PFSK-1 (cell line): ENCODE data around the gene ZNF507.
A peak's percentile ranks its signal among the peaks of the same experiment; 100 is the strongest.

Source experiments
- FOXP2 ChIP-seq: optimal IDR thresholded peaks from 2 replicates; pipeline ENCODE3; 2011; ENCODE audit warnings: borderline replicate concordance, control low read depth, inconsistent platforms; ENCODE audit not compliant: insufficient read depth; ENCODE audit errors: extremely low read length, extremely low read depth
- POLR2AphosphoS5 ChIP-seq: IDR thresholded peaks from 2 replicates; pipeline ENCODE4 v1.6.1; 2012; ENCODE audit warnings: low read depth, mild to moderate bottlenecking, control low read depth, low read length, moderate library complexity
- SIN3A ChIP-seq: IDR thresholded peaks from 2 replicates; pipeline ENCODE4 v1.6.1; 2012; ENCODE audit warnings: mild to moderate bottlenecking, low read length, moderate library complexity, borderline replicate concordance; ENCODE audit not compliant: insufficient read depth
- TAF1 ChIP-seq: IDR thresholded peaks from 2 replicates; pipeline ENCODE4 v1.6.1; 2012; ENCODE audit warnings: low read length, control low read depth, borderline replicate concordance; ENCODE audit not compliant: insufficient read depth
- TF ChIP-seq, protein P1 (sequence below), 2 experiments: IDR thresholded peaks; 2 replicates each; pipeline versions ENCODE4 v1.6.1 to v1.8.0; 2011 to 2012; ENCODE audit warnings: low read depth in 2 of 2, low read length in 2 of 2, control low read depth in 1 of 2, inconsistent platforms in 1 of 2, mild to moderate bottlenecking in 1 of 2, moderate library complexity in 1 of 2; ENCODE audit not compliant: insufficient read depth in 1 of 2

ZNF507 gene

GRCh38 chr19:32373585-32374295 is 28.3 kb downstream of the ZNF507 start:
- TF ChIP-seq FOXP2, result peak; percentile 57
- peak; percentile 77; the same call in 1 of the 2 replicates for TF ChIP-seq SIN3A
- 0 out of 2 replicates have a peak, but pooled peaks have one; percentile 36 for TF ChIP-seq POLR2AphosphoS5
- TF ChIP-seq TAF1, result no peak
- TF ChIP-seq, protein P1, sequence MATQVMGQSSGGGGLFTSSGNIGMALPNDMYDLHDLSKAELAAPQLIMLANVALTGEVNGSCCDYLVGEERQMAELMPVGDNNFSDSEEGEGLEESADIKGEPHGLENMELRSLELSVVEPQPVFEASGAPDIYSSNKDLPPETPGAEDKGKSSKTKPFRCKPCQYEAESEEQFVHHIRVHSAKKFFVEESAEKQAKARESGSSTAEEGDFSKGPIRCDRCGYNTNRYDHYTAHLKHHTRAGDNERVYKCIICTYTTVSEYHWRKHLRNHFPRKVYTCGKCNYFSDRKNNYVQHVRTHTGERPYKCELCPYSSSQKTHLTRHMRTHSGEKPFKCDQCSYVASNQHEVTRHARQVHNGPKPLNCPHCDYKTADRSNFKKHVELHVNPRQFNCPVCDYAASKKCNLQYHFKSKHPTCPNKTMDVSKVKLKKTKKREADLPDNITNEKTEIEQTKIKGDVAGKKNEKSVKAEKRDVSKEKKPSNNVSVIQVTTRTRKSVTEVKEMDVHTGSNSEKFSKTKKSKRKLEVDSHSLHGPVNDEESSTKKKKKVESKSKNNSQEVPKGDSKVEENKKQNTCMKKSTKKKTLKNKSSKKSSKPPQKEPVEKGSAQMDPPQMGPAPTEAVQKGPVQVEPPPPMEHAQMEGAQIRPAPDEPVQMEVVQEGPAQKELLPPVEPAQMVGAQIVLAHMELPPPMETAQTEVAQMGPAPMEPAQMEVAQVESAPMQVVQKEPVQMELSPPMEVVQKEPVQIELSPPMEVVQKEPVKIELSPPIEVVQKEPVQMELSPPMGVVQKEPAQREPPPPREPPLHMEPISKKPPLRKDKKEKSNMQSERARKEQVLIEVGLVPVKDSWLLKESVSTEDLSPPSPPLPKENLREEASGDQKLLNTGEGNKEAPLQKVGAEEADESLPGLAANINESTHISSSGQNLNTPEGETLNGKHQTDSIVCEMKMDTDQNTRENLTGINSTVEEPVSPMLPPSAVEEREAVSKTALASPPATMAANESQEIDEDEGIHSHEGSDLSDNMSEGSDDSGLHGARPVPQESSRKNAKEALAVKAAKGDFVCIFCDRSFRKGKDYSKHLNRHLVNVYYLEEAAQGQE (IDR thresholded peaks at IDR 0.05; ENCODE audit: insufficient read depth in 1 of 2, low read depth in 2 of 2, low read length in 2 of 2), result 0 out of 4 replicates have a peak, but pooled peaks of 1 of the 2 experiments have one; percentile 31

- TF ChIP-seq SIN3A (no peak), FOXP2 (no peak), POLR2AphosphoS5 (no peak), TAF1 (no peak)
- TF ChIP-seq, protein P1 (IDR thresholded peaks at IDR 0.05; ENCODE audit: insufficient read depth in 1 of 2, low read depth in 2 of 2, low read length in 2 of 2), result no peak
These were observed 34.9 kb downstream of the ZNF507 start for GRCh38 chr19:32380269-32380668.

DNA sequence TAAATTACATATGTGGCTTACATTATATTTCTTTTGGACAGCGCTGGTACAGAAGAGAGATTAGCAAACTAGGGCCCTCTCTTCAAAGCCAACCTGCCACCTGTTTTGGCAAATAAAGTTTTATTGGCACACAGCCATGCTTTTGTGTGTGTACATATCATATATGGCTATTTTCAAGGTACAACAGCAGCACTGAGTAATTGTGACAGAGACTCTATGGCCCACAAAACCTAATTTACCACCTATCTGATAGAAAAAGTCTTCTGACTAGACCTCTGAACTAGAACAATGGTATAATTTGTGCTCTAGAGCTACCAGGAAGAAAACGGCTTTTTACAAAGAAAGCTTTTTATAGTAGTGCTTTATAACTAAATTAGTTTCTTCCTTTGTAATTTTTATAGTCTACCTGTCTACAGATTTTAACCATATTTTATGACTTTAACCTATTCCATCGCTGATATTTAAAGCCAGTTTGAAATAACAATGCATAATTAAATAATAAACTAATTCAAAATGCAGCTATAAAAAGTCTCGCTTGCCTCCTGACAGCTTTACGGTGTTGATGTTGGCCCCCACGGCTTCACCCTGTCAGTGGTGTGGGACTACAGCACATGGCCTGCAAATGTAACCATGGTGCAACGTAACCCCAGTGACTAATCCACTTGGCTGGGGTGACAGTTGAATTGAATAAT is 42.4 kb downstream of the ZNF507 start:
- TF ChIP-seq TAF1 (no peak), POLR2AphosphoS5 (no peak), FOXP2 (no peak), SIN3A (no peak)
- TF ChIP-seq, protein P1 (IDR thresholded peaks at IDR 0.05; ENCODE audit: insufficient read depth in 1 of 2, low read depth in 2 of 2, low read length in 2 of 2), result no peak

DNA sequence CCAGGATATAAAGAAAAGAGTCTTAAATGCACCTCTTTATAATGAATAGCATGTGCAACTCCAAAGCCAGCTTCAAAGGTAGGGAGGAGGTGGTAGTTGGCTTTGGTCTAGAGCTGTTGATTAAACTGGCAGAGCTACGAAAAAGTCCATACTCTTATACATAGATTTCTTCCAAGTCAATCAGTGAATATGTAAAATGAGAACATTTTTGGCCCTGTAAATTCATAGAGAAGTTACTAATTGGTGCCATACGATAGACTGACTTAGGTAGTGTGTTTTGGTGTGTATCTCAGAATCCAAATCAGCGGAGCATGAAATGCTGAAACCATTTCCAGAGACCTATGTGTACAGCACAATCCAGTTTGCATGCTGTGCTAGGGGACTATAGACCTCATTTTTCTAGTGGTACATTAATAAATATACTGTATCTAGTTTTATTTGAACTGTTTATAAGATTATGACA is 43.0 kb downstream of the ZNF507 start:
- no peak for TF ChIP-seq FOXP2

DNA sequence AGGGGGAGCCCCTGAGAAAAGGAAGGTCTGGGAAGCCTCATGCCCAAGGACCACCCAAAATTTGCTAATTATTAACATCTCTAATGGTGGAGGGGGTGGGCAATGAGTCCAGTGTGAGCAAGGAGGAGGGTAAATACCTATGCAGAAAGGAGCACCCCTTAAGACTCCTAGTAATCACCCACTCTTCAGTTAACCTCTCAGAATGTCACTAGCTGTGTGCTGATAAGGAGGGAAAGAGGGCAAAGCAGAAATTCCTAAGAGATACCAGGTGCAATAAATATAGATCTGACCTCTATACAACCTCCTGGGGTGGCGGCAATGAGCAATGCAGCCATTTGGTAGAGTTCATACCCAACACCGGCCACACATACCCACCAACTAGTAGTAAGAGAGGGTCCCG is 47.5 kb downstream of the ZNF507 start:
- TF ChIP-seq TAF1 (no peak), POLR2AphosphoS5 (no peak), FOXP2 (no peak), SIN3A (no peak)
- TF ChIP-seq, protein P1 (IDR thresholded peaks at IDR 0.05; ENCODE audit: insufficient read depth in 1 of 2, low read depth in 2 of 2, low read length in 2 of 2), result no peak
